ENCODE results near the gene HYDIN.
"Not testable (repeated sequence)": the region's sequence is repeated elsewhere in the genome, so short reads cannot be mapped to it uniquely, and the experiment has no call there.

Gene HYDIN

DNA sequence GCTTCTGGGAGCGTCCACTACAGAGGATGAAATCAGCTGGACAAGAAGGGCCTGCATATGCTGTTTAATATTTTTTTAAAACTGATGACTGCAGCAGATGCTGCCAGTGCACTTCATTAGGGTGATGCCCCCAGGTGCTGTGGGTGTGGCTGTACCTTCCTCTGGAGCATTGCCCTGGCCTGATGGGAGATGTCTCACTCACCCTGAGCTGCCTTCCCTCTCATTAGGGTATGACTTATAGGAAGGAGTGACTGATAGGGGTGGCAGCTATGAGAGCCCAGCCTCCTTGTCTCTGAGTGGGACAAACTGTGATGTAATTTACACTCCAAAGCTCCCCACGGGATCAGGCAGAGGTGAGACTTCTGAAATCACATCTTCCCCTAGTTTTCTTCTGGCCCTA is 234.7 kb downstream of the HYDIN start:
- DNase-seq (ENCODE audit: low read depth) = not testable (repeated sequence)

DNA sequence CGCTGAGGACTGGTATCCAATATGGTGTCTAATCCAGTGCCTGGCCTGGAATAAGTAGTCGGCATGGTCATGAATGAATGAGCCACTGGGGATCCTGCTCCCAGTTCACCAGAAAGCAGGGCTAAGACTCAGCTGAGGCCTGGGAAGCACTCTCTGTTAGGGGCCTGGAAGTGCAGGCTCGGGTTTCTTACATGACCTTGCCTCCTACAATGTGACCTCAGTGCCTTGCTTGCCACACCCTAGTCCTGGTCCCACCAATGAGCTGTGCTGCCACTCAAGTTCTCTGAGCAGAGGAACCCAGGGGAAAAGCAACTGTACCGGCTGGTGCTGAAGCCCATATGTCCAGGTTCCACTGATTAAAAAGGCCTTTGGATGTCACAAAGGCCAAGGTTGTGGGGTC is 238.0 kb downstream of the HYDIN start:
- DNase-seq (ENCODE audit: low read depth) = not testable (repeated sequence)

DNA sequence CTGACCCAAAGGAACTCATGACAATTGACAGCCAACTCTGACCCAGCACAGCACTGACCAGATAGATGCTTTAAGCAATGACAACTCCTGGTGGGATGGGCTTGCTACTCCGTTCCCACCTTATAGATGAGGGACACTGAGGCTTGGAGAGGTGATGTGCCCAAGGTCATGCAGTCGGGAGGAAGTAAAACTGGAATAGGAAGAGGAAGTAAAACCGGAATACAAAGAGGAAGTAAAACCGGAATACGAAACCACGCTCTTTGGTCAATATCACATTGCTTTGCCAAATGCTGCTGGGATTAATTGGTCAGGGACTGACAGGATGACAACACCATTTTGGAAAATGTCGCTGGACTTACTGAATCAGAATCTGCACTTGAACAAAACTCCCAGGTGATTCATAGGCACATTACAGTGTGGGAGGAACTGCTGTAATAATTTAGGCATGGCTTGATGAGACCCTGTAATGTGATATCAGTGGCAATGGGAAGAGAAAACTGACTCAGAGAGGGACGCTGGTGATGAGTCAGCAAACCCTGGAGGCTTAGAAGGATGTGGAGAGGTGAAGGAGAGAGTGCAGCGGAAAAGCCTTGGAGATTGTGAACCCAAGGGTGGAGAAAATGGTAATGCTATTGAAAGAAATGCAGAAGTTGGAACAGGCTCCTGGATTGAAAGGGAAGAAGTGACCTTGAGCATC is 243.4 kb downstream of the HYDIN start:
- not testable (repeated sequence) for DNase-seq (ENCODE audit: low read depth)

DNA sequence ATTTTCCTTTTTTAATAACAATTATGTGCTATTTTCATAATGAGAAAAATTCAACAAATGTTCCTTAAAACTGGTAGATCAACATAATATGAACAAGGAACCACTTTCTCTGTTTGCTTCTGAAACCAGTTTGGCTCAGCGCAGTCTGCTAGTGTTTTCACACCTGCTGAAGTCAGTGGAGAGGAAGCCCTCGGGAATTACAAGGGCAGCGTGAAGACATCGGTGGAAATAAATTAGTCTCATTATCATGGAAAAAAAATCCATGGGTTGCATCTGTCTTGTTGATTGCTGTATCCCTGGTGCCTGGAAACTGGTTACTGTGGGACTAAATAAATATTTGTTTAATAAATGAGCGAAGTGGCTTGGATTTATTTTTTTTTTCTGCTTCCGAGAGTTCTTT is 245.8 kb downstream of the HYDIN start:
- not testable (repeated sequence) for DNase-seq (ENCODE audit: low read depth)

DNA sequence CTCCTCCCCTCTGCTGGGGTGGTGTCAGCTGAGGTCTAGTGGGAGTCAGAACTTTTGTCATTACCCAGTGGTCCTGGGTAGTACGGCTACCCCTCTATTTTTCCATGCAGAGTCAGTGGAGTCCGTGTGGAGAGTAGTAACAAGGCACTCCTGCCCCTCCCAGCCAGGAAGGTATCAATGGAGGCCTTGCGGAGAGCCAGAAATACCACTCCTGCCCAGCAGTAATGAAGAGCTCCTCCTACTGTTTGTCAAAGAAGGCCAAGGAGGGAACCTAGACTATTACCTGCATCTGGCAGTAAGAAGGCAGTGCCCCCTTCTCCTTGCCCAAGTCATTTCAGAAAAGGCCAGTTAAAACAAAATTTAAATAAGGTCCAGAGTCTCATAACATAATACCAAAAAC is 262.2 kb downstream of the HYDIN start:
- DNase-seq (ENCODE audit: low read depth) = not testable (repeated sequence)

DNA sequence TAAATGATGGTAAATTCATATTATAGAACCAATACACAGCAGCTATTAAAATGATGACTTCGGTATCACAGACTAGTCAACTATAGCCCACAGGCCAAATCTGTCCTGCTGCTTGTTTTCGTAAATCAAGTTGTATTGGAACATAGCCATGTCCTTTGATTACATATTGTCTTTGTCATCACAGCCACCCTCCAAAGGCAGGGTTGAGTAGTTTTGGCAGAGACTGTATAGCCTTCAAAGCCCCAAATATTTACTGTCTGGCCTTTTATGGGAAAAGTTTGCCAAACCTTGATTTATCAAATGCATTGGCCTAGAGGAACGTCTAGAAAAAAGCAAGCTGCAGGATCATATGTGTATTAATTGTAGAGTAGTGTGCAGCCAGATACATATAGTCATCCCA is 270.4 kb downstream of the HYDIN start:
- DNase-seq (ENCODE audit: low read depth) = not testable (repeated sequence)

DNA sequence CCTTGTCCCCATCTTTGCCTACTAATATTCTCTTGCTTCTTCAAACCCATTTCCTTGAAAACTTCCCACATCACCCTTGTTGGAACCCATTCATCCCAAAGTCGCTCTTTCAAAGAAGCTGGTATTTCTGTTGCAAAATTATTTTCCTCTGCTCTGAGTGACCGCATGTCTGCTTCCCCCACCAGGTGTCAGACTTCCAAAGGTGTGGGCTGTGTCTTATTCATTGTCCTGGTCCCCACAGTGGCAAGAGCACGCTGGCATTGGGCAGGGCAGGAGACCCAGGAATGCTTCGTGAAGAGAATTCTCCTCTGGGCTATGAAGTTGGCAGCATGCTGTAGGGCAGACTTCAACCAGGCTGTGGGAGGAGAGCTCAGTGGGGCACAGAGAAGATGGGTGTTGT is 275.6 kb downstream of the HYDIN start:
- DNase-seq (ENCODE audit: low read depth) = not testable (repeated sequence)

DNA sequence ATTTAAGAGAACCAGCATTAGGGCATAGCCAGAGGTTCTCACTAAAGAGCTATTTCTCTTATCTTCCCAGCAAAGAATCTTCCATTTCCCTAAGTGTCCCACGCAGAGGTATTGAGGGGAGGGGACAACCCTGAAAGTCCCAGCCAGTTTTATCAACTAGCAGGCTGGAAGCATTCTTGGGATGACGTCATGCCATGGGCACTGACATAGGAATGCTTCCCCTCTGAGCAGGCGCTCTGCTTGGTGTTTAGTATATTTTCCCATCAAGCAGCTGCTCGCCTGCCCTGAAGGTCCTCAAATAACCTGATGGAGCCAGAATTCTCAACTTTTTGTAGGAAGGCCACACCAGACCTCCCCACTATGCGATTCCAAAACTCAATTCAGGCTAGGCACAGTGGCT is 276.7 kb downstream of the HYDIN start:
- DNase-seq (ENCODE audit: low read depth) = not testable (repeated sequence)

DNA sequence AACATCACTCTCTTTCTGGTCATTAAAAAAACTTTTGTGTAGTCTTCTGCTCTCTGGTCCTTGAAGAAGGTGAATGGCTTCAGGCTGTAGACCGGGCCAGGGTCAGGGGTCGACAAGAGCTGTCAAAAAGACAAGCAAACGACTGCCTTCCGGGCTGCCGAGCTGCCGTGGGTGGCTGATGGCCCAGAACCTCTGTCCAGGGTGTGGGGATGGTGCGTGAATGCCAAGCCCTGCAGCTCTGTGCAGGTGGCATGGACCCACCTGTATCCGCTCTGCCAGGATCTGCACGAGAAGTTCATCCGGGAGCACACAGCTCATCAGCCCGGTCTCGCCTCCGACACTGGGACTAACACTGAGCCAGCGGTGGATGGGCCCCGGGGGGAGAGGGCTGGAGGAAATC is 287.0 kb downstream of the HYDIN start:
- DNase-seq (ENCODE audit: low read depth) = not testable (repeated sequence)

DNA sequence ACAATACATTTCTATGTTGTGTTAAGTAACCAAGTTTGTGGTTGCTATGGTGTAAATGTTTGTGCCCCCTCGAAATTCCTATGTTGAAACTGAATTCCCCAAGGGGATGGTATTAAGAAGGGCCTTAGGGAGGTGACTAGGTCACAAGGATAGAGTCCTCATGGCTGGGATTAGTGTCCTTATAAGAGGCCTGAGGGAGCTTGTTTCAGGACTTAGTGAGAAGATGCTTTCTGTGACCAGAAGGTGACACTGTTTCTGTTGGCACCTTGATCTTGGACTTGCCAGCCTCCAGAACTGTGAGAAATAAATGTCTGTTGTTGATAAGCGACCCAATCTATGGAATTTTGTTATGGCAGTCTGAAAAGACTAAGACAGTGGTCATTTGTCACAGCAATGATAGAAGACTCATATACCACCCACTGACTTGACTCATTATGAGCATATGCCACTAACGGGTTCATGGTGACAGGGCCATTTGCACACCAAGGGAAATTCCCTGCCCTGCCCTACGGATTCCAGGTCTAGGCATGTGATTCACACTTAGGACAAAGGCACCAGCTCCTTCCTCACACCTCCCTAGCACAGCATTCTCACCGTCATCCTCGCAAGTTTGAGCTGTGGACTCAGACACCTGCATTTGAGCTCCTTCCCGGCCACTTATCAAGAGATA is 290.7 kb downstream of the HYDIN start:
- not testable (repeated sequence) for DNase-seq (ENCODE audit: low read depth)

DNA sequence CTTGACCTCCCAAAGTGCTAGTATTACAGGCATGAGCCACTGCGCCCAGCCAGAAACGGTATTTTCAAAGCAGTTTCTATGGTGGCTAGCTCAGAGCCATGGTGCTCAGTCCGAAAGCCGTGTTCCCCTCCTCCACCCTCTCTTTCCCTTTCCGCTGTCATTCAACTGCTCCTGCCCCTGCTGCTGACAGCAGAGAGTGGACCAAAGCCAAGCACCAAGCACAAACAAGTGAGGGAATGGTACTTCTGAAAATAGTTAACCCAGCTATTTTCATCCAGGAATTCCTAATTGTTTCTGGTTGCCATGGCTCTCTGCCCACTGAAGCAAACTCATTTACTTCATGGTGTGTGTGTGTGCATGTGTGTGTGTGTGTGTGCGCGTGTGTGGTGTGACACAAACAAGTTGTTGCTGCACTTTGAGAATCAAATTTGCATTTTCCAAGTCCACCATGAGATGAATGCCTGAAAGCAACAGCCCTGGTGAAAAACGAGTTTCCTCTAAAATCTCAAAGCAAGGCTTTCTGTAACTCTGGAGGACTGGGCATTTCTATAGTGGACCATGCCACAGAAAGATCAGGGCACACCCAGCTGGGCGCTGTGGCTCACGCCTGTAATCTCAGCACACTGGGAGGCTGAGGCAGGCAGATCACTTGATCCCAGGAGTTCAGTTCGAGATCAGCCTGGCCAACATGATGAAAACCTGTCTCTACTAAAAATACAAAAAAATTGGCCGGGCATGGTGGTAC is 293.6 kb downstream of the HYDIN start:
- not testable (repeated sequence) for DNase-seq (ENCODE audit: low read depth)

DNA sequence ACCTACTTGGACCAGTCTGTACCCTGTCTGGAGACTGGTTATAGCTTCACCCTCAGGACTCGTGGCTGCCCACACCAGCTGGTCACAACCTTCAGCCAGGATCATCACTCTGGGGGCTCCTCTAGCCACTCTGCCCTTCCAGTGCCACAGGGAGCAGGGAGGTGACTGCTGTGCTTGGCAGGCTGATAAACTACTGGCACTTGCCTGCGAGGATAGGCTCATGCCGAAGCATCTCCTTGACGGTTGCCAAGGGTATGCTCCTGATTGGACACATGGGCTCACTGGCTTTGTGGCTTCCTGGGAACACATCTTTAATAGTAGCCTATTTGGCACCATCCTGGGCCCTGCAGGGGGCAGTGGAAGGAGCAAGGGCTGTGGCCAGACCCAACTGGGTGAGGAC is 295.2 kb downstream of the HYDIN start:
- DNase-seq (ENCODE audit: low read depth) = not testable (repeated sequence)

DNA sequence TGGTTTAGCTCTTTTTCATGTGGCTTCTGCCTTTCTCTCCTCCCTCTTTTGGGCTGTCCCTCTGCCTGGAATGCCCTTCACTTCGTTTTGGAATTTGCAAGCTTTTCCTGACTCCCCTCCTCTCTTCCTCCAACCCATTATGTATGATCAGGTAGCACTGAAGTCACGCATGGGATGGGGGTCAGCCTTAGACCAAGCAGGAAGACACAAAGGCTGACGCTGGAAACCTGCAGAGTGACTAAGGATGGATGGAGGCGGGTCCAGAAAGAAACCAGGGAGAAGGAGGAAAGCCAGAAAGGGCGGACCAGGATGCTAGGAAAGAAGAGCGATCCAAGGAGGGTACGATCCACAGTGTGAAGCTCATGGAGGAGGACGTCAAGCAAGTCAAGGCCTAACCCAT is 296.8 kb downstream of the HYDIN start:
- DNase-seq (ENCODE audit: low read depth) = not testable (repeated sequence)

DNA sequence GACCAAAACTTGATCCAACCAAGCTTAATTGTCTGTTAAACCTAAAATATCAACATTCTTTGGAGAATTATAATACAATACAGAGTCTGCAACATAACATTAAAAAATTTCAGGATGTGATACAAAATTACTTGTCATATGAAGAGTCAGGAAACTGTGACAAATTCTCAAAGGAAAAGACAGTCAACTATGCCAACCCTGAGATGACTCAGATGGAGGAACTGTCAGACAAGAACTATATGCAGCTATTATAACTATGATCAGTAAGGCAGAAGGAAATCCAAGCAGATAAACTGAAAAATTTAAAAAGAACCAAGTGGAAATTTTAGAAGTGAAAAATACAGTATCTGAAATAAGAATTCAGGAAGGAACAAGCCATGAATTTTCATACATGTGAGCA is 299.8 kb downstream of the HYDIN start:
- not testable (repeated sequence) for DNase-seq (ENCODE audit: low read depth)

DNA sequence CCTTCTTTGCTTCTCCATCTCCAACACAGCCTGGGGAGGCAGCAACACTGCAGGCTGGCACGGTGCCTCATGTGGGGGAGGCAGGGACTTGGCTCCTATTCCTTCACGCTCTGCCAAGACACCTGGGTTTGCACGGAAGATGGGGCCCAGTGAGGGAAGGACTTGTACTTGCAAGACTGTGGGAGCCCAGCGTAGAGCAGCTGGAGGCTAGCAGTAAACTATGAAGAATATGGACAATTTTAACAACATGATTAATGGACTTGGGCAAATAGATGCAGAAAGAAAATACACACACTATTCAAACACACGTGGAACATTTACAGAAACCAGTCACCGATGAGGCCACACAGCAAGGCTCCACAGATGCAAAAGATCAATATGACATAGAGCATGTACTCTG is 308.4 kb downstream of the HYDIN start:
- DNase-seq (ENCODE audit: low read depth) = not testable (repeated sequence)

DNA sequence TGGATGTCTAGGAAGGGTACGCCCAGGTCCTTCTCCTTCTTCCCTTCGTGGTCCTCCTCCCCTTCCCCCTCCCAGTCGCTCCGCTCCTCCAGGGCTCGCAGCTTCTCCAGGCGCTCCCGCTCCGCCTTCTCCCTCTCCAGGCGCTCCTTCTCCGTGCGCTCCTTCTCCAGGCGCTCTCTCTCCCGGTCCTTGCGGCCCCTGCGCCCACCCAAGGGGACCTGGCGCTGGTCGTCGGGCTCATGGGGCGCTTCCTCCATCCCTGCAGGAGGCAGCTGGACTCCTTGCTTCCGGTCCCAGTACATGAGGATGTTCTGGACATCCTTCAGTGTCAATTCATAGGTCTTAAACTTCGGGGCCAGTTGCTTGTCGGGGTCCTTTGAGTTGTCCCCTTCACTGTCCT is 309.9 kb downstream of the HYDIN start:
- not testable (repeated sequence) for DNase-seq (ENCODE audit: low read depth)

DNA sequence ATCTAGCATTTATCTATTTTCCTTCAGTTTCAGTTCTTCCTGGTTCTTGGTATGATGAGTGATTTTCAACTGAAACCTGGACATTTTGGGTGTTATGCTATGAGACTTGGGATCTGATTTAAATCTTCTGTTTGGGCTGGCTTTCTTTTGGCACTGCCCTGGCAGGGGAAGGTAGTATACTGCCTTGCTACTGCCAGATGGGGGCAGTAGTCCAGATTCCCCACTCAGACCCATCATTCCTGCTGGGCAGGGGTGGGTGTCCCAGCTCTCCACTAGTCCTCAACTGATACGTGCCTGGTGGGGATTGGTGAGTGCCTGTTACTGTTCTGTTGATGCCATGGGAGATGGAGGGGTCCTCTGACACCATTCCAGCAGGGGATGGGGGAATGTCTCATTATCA is 342.3 kb downstream of the HYDIN start:
- not testable (repeated sequence) for DNase-seq (ENCODE audit: low read depth)

DNA sequence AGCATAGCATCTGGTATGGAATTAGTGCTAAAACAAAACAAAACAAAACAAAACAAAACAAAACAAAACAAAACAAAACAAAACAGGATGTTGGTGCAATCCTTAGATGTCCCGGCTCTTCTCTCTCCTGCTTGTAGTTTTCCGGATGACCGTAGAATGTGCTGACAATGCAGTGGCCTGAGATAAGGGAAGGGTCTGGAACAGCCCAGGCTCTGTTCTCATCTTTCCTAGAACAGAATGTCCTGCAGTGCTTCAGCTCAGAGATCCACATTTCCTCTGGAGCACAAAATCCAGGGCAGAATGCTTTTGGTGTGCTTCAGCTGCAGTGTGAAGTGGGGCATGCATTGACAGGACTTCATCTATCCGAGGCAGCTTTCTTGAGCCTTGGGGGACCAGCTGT is 345.9 kb downstream of the HYDIN start:
- not testable (repeated sequence) for DNase-seq (ENCODE audit: low read depth)

DNA sequence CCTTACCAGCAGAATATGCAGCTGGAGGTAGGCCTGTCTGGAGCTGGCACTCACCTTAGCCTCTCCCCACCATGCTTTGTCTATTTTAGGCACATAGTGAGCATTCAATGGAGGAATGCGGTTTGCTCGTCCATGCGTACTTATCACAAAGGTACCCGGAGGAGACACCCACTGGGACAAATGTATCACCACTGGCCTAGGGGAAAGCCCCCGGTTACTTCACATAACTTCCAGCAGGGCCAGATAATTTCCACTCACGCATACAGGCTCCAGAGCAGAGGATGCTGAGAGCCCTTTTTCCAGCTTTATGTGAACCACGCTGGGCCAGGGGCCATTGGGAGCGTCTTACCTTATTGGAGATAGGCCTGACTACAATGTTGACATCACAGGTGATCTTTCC is 348.2 kb downstream of the HYDIN start:
- DNase-seq (ENCODE audit: low read depth) = not testable (repeated sequence)

DNA sequence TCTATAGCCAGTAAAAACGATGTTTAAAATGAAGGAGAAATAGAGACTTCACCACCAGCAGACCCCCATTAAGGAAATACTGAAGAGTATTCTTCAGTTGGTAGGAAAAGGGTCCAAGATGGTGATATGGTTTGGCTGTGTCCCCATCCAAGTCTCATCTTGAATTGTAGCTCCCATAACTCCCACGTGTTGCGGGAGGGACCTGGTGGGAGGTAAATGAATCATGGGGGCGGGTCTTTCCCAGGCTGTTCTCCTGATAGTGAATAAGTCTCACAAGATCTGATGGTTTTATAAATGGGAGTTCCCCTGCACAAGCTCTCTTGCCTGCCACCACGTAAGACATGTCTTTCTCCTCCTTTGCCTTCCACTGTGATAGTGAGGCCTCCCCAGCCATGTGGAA is 352.6 kb downstream of the HYDIN start:
- DNase-seq (ENCODE audit: low read depth) = not testable (repeated sequence)

DNA sequence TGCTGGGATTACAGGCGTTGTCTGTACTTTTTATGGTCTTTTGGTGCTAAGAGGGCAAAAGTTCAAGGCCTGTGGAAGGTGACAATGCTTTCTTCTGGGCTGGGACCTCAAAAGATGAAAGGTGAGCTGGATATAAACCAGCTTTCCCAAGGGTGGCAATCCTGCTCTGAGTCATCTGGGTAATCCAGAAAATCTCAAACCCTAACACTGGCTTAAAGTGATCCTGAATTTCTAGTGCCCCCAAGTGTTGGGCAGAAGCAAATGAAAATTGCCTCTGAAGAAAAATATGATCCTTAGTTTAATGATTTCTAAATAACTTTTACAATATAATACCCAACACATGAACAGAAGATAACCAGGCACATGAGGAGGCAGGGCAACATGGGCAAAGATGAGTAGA is 354.1 kb downstream of the HYDIN start:
- not testable (repeated sequence) for DNase-seq (ENCODE audit: low read depth)

DNA sequence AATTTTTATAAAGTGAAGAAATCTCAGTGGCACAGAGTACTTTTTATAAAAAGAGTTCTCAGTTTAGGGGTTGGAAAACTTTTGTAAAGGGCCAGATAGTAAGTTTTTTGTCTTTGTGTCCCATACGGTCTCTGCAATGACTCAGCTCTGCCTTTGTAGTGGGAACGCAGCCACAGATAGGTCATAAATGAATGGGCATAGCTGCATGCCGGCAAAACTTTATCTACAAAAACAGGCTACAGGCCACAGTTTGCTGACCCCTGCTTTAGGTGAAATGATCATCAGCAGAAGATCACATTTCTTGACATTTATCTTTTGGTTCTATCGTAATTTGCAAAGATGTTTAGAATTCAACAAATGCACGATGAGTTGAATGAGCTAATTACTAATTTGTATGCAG is 365.8 kb downstream of the HYDIN start:
- DNase-seq (ENCODE audit: low read depth) = not testable (repeated sequence)

DNA sequence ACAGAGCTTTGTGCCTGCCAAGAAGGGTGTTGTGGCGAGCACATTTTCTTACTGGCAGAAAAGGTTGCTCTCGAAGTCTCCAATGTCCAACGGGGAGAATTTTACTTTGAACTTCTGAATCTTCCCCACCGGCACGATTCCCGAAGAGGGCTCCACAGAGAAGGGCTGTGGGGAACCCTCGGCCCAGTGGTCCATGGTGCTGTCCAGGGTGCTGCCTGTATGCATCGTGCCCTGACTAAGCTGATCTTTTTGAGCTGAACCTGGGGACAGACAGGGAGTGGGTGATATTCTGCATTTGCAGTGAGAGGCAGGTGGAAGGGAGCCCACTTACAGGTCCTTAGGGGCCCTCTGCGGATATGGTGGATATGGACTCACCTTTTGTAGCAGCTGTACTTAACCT is 368.5 kb downstream of the HYDIN start:
- DNase-seq (ENCODE audit: low read depth) = not testable (repeated sequence)
